CMK (cell line): ENCODE measurements around the gene SDK2.

Source experiments
- DNase-seq: peaks from one replicate; pipeline ENCODE4 v3.0.0-alpha.2; 2010; ENCODE audit warnings: low read depth

The SDK2 gene

DNA sequence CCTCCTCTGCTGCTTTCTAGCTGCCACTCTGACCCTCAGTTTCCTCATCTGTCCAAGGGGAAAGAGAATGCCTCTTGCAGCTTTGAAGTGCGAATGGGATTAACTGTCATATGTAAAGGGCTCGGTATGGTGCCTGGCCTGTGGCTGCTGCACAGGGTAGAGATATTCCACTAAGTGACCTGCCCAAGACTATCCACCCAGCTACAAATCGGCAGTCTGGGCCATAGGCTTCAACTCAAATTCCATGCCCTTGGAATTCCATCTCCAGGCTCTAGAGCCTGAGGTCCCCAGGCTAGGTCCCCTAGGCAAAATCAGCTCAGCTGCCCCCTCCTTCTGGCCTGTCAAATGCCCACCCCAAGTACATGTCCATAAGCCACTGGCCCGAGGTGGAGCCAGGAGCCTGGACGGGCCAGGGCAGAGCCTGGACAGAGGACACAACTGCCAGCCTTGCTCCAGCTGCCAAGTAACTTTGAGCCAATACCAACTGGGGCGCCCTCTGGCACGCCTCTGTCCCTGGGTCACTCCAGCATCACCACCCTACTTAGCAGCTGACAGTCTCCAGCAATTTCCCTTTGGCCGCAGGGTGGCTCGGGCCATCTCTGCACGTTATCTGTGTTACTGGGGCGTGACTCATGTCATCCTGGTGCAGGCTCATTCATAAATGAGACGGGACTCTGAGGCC is 57.2 kb downstream of the SDK2 start:
- DNase-seq: no peak

DNA sequence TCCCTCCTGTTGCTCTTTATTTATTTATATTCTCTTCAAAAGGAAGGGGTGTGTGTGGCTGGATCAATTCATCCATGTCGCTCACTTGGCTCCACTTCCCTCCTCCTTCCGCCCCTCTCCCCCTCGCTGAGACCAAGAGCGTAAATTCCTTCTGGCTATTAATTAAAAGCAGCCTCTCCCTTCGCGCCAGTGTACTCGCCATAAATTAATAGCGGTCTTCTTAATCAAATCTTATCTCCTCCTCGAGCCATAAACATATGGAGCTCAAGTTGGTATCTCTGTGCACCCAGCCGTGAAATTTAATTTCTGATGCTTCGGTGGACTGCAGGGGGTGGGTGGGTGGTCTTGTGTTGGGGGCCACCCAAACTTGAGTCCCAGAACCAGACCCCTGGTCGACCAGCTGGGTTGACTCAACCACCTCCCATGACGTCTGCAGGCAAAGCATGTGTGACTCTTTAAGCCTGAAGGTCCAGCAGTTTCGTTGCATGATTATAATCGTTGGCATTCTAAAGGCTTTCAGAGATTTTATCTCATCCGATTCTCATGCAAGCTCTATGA is 57.9 kb downstream of the SDK2 start:
- no peak for DNase-seq

DNA sequence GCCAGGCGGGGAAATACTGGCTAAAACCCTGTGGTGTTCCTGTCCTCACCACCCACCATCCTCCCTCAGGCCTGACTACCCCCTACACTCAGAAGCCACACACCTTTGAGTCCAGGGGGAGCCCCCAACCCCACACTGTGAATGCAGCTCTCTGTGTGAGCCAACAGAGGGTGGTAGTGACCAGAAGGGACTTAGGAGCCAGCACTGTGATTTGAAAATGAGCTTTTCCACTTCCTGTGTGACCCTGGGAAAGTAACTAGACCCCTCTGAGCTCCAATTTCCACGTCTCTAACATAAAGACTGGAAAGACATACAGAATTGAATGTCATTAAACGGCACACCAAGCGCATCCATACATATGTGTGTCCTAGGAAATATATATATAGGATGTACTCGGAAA is 58.7 kb downstream of the SDK2 start:
- DNase-seq: no peak

DNA sequence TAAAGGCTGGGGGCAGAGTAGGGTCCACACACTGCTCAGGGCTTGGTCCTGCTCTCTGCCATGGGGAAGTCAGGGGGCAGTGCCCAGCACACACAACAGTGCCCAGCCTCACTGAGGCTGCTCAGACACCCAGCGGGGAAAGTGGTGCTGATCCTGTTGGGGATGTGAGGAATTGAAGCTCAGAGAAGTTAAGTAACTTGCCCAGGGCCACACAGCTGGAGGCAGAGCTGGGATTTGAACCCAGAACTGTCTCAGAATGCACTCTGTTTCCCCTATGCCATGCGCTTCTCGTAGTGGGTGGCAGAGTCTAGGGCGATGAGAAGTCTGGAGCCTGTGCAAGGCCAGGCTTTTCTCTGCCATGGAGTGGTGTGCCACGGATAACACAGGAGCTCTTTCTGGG is 59.3 kb downstream of the SDK2 start:
- DNase-seq: no peak

DNA sequence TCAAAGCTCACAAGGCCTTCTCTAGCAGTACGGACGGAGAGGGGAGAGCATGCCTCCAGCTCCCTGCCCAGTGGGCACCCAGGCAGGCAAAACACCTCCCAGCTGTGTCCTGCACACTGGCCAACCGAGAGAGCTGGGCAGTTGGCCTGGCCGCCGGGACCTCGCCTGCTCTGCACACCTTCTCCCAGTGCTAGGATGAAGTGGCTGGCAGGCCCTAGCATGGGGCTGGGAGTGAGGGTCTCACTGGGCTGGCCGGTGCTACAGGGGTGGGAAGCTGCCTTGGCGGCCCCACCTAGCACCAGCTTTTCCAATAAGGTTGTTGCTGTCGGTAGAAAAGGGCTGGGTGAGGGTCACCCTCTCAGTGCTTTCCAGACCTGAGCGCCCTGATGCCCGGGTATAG is 60.2 kb downstream of the SDK2 start:
- DNase-seq: no peak

DNA sequence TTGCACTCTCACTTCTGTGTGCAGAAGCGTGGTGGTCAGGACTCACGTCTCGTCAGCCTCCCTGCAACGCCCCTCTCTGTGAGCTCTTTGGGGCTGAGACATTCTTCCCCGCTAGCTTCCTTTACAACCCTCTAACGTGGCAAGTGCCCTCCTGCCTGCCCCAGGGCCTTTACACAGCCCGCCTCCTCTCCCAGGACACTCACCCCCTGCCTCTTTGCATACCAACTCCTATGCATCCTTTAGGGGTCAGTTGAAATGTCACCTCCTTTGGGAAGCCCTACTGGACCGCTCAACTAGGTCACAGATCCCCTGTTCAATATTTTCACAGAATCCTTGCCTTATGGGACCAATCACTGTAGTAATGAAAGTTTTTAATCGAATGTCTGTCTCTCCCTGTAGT is 61.4 kb downstream of the SDK2 start:
- no peak for DNase-seq

DNA sequence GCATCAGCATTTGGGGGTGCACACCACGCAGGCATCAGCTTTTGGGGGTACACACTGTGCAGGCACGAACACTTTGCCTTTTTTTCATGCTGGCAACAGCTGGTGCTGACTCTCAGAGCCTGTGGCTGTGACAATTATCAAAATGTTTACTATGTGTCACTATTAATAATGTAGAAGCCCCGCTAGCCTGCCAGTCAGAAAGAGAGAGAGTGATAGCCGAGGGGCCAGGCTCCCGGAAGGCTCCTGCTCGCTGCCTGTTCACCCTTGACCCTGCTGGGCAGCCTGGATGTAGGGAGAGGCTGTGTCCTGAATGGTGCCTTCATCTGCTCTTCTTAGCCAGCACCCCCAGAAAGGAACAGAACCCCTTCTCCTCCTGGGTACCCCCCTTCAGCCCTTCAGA is 61.9 kb downstream of the SDK2 start:
- no peak for DNase-seq

DNA sequence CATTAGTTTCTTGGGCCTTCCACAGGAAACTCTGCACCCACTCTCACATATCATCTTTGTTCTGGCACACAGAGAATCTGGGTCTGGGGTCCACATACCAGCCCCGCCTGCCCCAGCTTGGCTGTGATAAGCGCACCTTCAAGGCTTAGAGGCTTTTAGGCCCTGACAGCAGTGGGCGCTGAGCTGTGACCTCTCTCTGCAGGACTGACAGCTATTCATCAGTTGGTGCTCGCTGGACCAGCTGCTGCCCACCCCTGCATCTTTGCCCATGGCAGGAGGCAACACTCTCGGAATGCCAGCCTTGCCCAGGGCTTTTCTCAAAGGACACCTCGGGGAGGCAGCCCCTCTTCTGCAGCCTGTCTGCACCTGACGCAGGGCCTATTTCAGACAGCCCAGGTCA is 62.9 kb downstream of the SDK2 start:
- no peak for DNase-seq

DNA sequence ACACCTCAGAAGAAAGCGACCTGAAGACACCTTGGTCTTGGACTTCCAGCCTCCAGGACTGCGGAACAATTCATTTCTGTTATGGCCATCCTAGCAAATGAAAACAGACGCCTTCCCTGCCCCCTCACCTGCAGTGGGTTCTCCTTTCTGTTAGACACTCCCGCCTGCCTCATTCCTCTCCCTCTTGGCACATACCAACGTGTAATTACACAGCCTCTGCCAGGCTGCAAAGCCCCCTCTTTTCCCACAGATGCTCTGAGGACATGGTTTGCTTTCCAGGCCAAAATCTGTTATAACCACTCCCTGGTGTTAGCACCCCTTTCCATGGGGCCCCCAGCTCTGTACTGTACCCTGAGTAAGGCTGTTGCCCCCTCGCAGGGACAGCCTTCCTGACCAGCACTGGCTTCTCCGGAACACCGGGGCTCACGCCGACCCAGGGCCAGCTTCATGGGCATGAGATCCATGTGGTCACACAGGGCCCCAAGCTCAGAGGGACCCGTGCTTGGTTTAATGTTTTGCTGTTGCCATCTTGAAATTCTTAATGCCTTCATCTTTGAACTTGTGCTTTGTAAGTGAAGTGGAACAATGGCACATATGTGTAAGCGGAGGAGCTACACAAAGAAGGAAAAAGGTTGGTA is 64.1 kb downstream of the SDK2 start:
- DNase-seq: no peak

DNA sequence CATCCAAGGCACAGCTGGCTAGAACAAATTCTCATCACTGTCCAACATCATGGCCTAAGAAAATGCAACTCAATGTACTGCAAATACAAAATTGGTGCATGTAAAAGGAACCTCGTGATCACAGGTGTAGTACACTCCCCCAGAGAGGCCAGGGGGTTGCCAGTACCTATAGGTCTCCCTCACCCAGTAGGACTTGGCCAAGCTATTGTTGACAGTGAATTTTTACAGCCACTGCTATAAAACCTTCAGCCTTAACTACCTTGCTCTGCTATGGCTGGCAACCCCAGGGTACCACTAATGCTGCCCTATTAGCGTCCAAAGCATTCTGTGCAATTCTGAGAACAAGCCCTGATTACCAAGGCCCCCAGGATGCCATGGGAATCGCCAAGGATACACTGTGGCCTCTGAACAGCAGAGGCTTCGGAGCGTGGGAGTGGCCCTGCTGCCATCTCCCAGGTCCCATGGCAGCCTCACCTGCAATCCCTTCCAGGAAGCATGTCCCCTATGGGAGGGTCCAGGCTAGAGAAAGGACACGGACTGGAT is 67.6 kb downstream of the SDK2 start:
- no peak for DNase-seq

DNA sequence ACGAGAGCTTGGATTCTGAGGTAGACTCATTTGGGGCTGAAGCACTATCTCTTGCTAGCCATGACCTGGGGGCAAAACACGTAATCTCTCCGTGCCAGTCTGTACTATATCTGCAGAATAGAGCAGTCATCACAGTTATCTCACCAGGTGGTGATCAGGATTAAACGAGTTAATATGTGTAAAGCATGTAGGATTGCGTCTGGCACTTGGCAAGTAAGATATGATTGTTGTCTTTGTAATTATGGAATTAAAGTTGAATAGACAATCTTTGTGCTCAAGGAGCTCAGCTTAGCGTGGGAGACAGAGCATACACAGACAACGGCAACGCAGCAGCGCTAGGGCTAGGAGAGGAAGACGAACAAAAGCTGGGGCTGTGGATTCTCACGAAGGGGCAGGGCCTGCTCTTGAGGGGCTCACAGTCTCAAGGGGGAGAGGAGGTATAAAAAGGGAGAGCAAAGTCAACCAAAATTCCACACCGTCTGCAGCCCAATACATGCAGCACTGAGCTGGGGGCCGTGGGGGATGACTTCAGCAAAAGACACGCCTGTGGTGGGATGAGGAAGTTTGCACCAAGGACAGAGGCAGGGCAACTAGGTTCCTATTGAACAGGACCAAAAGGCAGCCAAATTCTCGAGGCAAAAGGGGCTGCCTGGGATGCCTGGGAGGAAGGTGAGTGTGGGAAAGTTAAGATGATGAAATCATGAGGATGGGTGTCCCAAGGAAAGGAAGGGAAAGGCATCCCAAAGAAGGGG is 68.6 kb downstream of the SDK2 start:
- DNase-seq: no peak

DNA sequence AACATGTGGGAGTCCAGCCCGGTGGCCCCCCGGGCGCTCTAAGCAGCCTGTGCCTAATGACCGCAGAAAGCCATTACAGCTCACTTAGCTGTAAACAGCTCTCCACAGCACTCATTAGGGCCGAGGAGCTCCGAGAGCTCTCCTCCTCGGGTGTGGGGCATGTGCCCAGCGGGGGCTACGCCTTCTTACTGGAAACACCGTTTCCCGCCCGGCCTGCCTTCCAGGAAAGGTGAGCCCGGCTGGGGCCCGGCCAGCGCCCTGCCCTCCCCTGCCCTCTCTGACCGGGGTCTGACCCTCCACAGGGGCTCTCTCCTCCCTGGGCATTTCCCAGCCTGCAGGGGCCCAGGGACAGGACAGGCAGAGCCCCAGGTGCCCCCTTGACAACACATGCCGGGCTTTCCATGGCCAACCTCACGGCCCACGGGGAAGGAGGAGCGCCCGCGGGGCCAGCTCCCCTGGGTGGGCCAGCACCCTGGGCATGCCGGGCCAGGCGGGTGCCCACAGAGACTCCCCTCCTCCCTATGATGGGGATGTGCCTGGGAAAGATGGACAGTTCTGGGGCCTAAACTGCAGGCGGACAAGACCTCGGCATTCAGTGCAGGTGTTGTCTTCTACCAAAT is 72.6 kb downstream of the SDK2 start:
- no peak for DNase-seq

DNA sequence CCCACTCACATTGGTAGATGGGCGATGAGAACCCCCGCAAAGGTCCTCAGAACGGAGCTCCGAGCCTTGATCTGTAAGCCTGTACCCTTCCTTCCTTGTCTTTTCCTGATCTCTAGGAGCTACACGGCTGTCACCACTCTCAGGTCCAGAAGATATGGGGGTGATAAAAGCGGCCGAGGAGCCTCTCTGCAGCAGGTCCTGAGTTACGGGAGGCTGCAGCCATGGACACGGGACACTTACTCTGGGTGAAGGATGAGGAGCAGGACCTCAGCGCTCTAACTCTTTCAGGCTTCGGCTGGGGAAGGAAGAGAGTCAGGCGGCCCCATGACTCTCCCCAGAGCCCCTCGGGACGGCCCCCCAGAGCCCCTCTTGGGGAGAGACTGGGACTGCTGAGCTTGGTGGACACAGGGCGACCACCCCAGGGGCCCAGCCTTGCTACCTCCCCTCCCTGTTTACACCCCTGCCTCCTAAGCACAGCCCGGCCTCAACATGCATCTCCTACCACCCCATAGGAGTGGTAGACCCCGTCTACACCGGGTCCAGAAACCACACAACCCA is 74.4 kb downstream of the SDK2 start:
- DNase-seq: no peak

DNA sequence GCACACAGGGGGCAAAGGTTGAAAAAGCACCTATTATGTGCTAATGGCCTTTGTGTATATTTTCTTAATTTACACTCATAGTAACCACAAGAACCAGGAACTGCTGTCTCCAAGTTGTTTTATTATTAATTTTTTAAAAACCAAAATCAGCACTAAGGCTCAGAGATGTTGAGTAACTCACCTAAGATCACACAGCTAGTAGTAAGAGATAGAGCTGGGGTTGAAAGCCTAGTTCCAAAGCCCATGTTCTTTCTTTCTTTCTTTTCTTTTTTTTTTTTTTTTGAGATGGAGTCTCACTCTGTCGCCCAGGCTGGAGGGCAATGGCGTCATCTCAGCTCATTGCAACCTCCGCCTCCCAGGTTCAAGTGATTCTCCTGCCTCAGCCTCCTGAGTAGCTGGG is 75.3 kb downstream of the SDK2 start:
- no peak for DNase-seq

DNA sequence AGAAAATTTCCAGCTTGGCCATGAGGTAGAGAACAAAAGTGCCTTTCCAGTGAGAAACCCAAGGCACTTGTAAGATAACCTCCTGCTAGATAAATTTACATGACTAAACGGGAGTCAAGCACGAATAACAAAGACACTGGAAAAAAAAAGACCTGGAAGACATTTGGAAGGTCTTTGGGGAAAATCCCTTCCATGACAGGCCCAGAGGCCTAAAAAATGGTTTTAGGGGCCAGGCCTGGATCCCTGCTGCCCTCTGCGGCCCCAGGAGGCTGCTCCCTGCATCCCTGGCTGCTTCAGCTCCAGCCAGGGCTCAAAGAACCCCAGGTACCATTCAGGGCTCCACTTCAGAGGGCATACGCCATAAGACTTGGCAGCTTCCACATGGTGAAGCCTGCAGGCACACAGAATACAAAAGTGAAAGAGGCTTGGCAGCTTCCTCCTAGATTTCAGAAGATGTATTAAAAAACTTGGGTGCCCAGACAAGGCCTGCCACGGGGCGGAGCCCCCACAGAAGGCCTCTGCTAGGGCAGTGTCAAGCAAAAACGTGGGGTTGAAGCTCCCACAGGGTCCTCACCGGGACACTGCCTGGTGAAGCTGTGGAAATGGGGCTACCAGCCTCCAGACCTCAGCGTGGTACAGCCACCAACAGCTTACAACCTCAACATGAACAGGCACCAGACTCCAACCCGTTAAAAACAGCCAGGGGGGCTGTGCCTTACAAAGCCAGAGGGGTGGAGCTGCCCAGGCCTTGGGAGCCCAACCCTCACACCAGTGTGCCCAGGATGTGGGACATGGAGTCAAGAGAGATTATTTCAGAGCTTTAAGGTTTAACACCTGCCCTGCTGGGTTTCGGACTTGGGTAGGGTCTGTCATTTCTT is 77.1 kb downstream of the SDK2 start:
- no peak for DNase-seq

DNA sequence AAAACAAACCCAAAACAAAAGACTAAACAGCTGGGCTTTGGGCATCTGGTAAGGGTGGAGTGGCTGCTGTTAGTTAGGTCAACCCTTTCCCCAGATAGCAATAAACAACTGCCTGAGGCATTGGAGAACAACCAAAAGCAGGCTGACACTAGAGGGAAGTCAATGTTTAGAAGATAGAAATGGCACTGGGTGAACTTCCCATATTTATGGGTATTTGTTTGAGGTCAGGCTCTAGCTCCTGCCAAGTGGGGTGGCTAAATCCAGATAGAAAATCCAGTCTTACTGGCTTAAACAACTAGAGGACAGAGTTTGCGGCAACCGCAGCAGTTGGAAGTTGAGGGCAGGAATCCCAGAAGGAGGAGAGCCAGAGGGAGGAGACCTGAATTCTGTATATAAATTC is 79.4 kb downstream of the SDK2 start:
- no peak for DNase-seq

DNA sequence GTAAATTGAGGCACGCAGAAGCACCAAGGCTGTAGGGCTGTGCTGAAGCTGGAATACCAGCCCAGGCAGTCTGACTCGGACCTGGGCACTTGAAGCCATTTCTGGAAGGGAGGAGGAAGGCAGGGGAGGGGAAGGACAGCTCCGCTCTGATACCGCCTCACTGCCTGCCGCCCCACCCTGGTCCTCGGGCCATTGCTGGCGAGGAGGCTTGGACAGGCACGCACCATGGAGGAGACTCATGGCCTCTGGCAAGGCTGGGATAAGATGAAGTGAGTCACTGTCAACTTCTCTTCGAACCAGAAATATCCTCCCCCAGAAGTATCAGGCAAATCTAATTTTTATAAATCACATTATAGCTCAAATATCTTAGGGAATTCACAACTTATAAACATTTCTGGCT is 81.3 kb downstream of the SDK2 start:
- no peak for DNase-seq

DNA sequence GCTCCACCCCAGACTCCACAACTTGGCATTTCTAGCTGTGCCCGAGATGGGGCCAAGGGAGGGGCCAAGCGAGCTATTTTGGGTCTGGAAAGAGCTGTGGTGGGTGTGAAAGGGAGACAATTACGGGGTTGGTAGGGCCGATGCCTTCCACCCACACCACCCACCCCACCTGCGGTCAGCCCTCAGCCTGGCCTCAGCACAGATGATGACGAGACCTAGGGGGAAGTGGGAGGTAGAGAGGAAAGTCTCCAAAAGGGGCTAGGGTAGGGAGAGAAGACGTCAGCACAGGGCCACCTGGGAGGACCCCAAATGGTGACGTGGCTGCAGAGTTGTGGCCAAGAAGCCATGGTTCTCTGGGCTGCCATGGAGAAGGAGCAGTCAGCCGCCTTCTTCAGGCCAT is 83.1 kb downstream of the SDK2 start:
- no peak for DNase-seq

DNA sequence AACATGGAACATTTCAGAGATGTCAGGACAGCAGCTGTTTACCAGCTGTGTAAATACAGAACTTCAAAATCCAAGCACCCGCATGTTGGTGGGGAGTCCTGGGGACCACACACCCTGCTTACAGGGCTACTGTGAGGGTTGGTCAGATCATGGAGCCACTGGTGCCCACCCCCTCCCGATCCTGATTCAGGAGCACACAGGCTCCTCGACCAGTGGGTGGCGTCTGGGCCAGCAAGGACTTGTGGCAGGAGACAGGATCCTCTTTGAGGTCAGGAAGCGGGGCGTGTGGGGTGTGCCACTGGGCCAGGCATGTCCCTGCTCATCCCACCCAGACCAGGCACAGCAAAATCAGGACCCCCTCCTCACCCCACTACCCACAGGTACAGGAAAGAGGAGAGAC is 83.6 kb downstream of the SDK2 start:
- no peak for DNase-seq

DNA sequence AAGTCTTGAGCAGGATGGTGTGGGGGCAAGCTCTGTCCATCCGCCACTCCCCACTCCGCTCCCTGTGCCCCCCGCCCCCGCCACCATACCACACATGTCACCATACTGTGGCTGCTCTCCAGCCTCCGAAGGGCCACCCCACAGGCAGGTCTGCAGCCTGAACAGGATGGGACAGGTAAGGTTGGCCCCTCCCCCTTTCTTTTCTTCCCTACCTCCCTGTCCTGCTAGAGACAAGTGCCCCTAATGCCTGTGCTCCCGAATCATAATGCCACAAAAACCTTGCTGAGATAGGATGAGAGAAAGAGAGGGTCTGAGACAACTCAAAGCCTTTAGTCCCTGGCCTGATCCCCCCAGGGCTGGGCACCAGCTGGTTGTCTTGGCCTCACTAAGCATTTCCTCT is 84.7 kb downstream of the SDK2 start:
- no peak for DNase-seq
